Adipose tissue (tissue), 3 donors: ENCODE results near the gene GAL3ST1. TPM values are rescaled to one million over a fixed set of nuclear protein-coding genes. Genes with fewer than 3 reads are reported as not detected.

Experiments used
- H3K27ac ChIP-seq: one replicate; pipeline ENCODE4 v1.5.1; 2013; ENCODE audit warnings: low read depth, low read length
- WGBS, 3 donors: extraction: QIAGEN DNeasy Blood & Tissue Kit; methylation state at CpG; one replicate each; pipeline ENCODE4 v1.1.7; 2013; 5-methylcytosine and 5-hydroxymethylcytosine counted together
- polyA plus RNA-seq, 3 donors: library from polyadenylated mRNA; stranded (reverse); fragments of 200-250 nt; gene quantifications; one replicate each; pipeline ENCODE4 v1.2.3, GENCODE V29; 2013
- donor health status: healthy with polysubstance abuse.
- donor health status: Bipolar disorder and iron deficiency.
- donor health status: healthy.

Gene GAL3ST1
- polyA plus RNA-seq, 3 donors = 0.34 to 4.5 (median 0.58) TPM

DNA sequence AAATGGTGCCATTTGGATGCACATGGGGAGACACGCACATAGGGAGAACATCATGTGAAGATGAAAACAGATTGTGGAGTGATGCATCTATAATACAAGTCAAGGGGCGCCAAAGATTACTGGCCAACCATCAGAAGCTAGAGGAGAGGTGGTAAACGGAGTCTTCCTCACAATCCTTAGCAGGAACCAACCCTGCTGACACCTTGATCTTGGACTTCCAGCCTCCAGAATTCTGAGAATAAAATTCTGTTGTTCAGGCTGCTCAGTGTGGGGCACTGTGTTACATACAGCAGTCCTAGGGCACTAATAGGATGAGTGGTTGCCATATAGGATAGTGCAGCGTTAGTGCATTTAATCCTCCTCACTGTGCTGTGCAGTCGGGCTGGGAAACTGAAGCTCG, 61.0 kb downstream of the GAL3ST1 start:
- 88 to 94% (median 92%) methylated on average over 6 of the region's 6 CpGs for WGBS, 3 donors
- no peak overlapping the region for H3K27ac ChIP-seq

- WGBS, 3 donors = 89 to 93% (median 91%) methylated on average over 7 of the region's 7 CpGs
- no peak overlapping the region for H3K27ac ChIP-seq
Measured at GRCh38 chr22:30511911-30512310, 62.6 kb downstream of the GAL3ST1 start.

- WGBS, 3 donors = 82 to 90% (median 89%) methylated on average over 9 of the region's 9 CpGs
- no peak overlapping the region for H3K27ac ChIP-seq
Measured at GRCh38 chr22:30511109-30511508, 63.4 kb downstream of the GAL3ST1 start.

DNA sequence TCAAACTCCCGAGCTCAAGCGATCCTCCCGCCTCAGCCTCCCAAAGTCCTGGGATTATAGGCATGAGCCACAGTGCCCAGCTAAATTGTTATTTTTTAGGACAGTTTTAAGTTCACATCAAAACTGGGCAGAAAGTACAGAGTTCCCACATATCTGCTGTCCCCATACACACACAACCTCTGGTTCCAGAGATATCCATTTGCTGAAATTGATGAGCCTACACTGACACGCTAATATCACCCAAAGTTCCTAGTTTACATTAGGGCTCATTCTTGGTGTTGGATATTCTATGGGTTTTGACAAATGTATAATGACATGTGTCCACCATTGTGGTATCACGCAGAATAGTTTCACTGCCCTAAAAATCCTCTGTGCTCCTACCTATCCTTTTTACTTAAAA, 66.2 kb downstream of the GAL3ST1 start:
- 56 to 96% (median 93%) methylated on average over 5 of the region's 5 CpGs for WGBS, 3 donors
- H3K27ac ChIP-seq = no peak overlapping the region

DNA sequence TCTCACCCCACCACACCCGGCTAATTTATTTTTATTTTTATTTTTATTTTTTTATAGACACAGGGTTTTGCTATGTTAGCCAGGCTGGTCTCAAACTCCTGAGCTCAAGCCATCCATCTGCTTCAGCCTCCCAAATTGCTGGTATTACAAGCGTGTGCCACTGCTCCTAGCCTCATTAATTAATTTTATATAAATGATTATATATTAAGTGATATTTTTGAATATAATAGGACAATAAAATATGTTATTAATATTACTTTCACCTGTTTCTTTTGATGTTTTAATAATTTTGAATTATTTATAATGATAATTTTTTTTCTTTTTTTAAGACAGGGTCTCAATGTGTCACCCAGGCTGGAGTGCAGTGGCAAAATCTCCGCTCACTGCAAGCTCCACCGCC, 66.8 kb downstream of the GAL3ST1 start:
- WGBS, 3 donors = 85 to 88% (median 86%) methylated on average over 4 of the region's 4 CpGs
- no peak overlapping the region for H3K27ac ChIP-seq

- H3K27ac ChIP-seq = no peak overlapping the region
- WGBS, 3 donors = 75 to 82% (median 80%) methylated on average over 8 of the region's 8 CpGs
Measured at GRCh38 chr22:30506507-30506968, 67.9 kb downstream of the GAL3ST1 start.

Other genes starting within 250 kb of the GAL3ST1 start
- gene TBC1D10A, start 247.7 kb downstream of the GAL3ST1 start, polyA plus RNA-seq = 10 to 100 TPM; 10.8 to 33.3 (median 17.8) TPM
- gene SF3A1, start 217.8 kb downstream of the GAL3ST1 start, polyA plus RNA-seq = 10 to 100 TPM; 22.8 to 34.7 (median 24.9) TPM
- 1 to 10 TPM; 1.3 to 1.5 (median 1.5) TPM for gene CCDC157, start 217.7 kb downstream of the GAL3ST1 start, polyA plus RNA-seq
- 10 to 100 TPM in 2 of 3 donors, 1 to 10 TPM in 1; 6.7 to 11.2 (median 11.1) TPM for gene RNF215, start 187.3 kb downstream of the GAL3ST1 start, polyA plus RNA-seq
- gene SEC14L2, start 177.6 kb downstream of the GAL3ST1 start, polyA plus RNA-seq = 1 to 10 TPM; 2.7 to 3.8 (median 3.6) TPM
- gene MTFP1, start 148.9 kb downstream of the GAL3ST1 start, polyA plus RNA-seq = 10 to 100 TPM; 12.7 to 20.4 (median 20.4) TPM
- not detected for gene SEC14L3, start 102.6 kb downstream of the GAL3ST1 start, polyA plus RNA-seq
- gene SEC14L4, start 69.0 kb downstream of the GAL3ST1 start, polyA plus RNA-seq = under 1 TPM in 2 of 3 donors, not detected in 1; 0.04 to 0.05 TPM
- gene SEC14L6, start 27.9 kb downstream of the GAL3ST1 start, polyA plus RNA-seq = 1 to 10 TPM in 1 of 3 donors, under 1 TPM in 2; 0.11 to 1.3 (median 0.37) TPM
- gene PES1, start 17.2 kb upstream of the GAL3ST1 start, polyA plus RNA-seq = 10 to 100 TPM; 45.1 to 56.0 (median 45.8) TPM
- 10 to 100 TPM in 2 of 3 donors, 1 to 10 TPM in 1; 5.4 to 38.3 (median 29.2) TPM for gene TCN2, start 32.5 kb upstream of the GAL3ST1 start, polyA plus RNA-seq
- gene SLC35E4, start 61.1 kb upstream of the GAL3ST1 start, polyA plus RNA-seq = 1 to 10 TPM; 1.1 to 3.6 (median 1.3) TPM
- 1 to 10 TPM; 2.0 to 3.8 (median 2.7) TPM for gene DUSP18, start 93.2 kb upstream of the GAL3ST1 start, polyA plus RNA-seq
- 1 to 10 TPM in 1 of 3 donors, under 1 TPM in 2; 0.58 to 1.1 (median 0.79) TPM for gene OSBP2, start 120.2 kb upstream of the GAL3ST1 start, polyA plus RNA-seq